Astrocyte (in vitro differentiated cells and primary cell): ENCODE measurements around the gene TEPSIN. TPM values are rescaled to one million over a fixed set of nuclear protein-coding genes. Genes with fewer than 3 reads are reported as not detected.

Source experiments
- DNase-seq: peaks from one replicate; pipeline ENCODE4 v3.0.0-alpha.2; 2010; ENCODE audit warnings: low read depth
- FAIRE-seq: peaks from 2 replicates; lab custom pipeline; 2011; peaks lifted over from hg19 to GRCh38; lab: Jason Lieb, UNC
- H2AFZ ChIP-seq: 2 replicates; pipeline ENCODE4 v1.6.0; 2012; ENCODE audit warnings: low read depth, low read length, inconsistent platforms
- H3K27ac ChIP-seq: 2 replicates; pipeline ENCODE4 v1.5.1; 2011; ENCODE audit warnings: low read depth, low read length, inconsistent platforms
- H3K27me3 ChIP-seq: 2 replicates; pipeline ENCODE4 v1.6.0; 2011; ENCODE audit warnings: low read length, inconsistent platforms; ENCODE audit not compliant: insufficient read depth
- H3K36me3 ChIP-seq: 2 replicates; pipeline ENCODE4 v1.5.1; 2011; ENCODE audit warnings: low read length, inconsistent platforms; ENCODE audit not compliant: insufficient read depth
- H3K4me1 ChIP-seq: 2 replicates; pipeline ENCODE4 v1.5.1; 2011; ENCODE audit warnings: low read length, inconsistent platforms; ENCODE audit not compliant: insufficient read depth
- H3K4me2 ChIP-seq: 2 replicates; pipeline ENCODE4 v1.6.0; 2012; ENCODE audit warnings: low read length, inconsistent platforms
- H3K4me3 ChIP-seq: 2 replicates; pipeline ENCODE4 v1.5.1; 2011; ENCODE audit warnings: low read depth, mild to moderate bottlenecking, low read length, inconsistent platforms; ENCODE audit not compliant: insufficient read depth
- H3K79me2 ChIP-seq: 2 replicates; pipeline ENCODE4 v1.6.0; 2012; ENCODE audit warnings: mild to moderate bottlenecking, low read length, inconsistent platforms; ENCODE audit not compliant: insufficient read depth
- H3K9ac ChIP-seq: 2 replicates; pipeline ENCODE4 v1.6.0; 2012; ENCODE audit warnings: mild to moderate bottlenecking, low read length, inconsistent platforms
- H3K9me3 ChIP-seq: 2 replicates; pipeline ENCODE4 v1.5.1; 2012; ENCODE audit warnings: low read depth, mild to moderate bottlenecking, low read length, inconsistent platforms; ENCODE audit not compliant: insufficient read depth
- H4K20me1 ChIP-seq: 2 replicates; pipeline ENCODE4 v1.6.0; 2012; ENCODE audit warnings: low read length, inconsistent platforms; ENCODE audit not compliant: insufficient read depth
- H3K27ac Mint-ChIP-seq: one replicate; pipeline ENCODE4 v1.8.0; 2021; ENCODE audit warnings: mild to moderate bottlenecking, mixed read lengths; ENCODE audit not compliant: unreplicated experiment
- H3K27me3 Mint-ChIP-seq: one replicate; pipeline ENCODE4 v1.8.0; 2021; ENCODE audit warnings: low read depth, mixed read lengths; ENCODE audit not compliant: unreplicated experiment
- H3K36me3 Mint-ChIP-seq: one replicate; pipeline ENCODE4 v1.8.0; 2021; ENCODE audit warnings: low read depth, mixed read lengths; ENCODE audit not compliant: unreplicated experiment
- H3K4me1 Mint-ChIP-seq: one replicate; pipeline ENCODE4 v1.8.0; 2021; ENCODE audit warnings: low read depth, mixed read lengths; ENCODE audit not compliant: unreplicated experiment
- H3K4me3 Mint-ChIP-seq: one replicate; pipeline ENCODE4 v1.8.0; 2021; ENCODE audit warnings: mild to moderate bottlenecking, moderate library complexity, mixed read lengths; ENCODE audit not compliant: unreplicated experiment
- H3K9me3 Mint-ChIP-seq: one replicate; pipeline ENCODE4 v1.8.0; 2021; ENCODE audit warnings: mild to moderate bottlenecking, mixed read lengths; ENCODE audit not compliant: unreplicated experiment
- CTCF ChIP-seq: IDR thresholded peaks from 2 replicates; pipeline ENCODE4 v1.5.1; 2011; ENCODE audit warnings: low read depth, mild to moderate bottlenecking, inconsistent platforms, low read length, moderate library complexity; ENCODE audit not compliant: insufficient read depth
- EZH2 ChIP-seq: IDR thresholded peaks from 2 replicates; pipeline ENCODE4 v1.6.1; 2012; ENCODE audit warnings: mild to moderate bottlenecking, low read length, inconsistent platforms; ENCODE audit not compliant: insufficient read depth
- total RNA-seq: library from RNA; stranded (reverse); gene quantifications from 2 replicates; pipeline ENCODE4 v1.2.1, GENCODE V29; 2021

Gene TEPSIN
- total RNA-seq, 1 donor from 2014 or later: 26.4 TPM

- Histone ChIP-seq H3K4me1 (no peaks in the 10 kb centered on the region), H3K4me2 (no peak overlapping the region), H3K4me3 (no peak overlapping the region), H3K36me3 (peaks cover 10% of the 10 kb centered on the region), H3K27ac (no peak overlapping the region), H3K79me2 (no peaks in the 10 kb centered on the region), H3K27me3 (no peaks in the 10 kb centered on the region), H3K9me3 (no peaks in the 10 kb centered on the region), H4K20me1 (peaks cover 20% of the 10 kb centered on the region), H2AFZ (no peak overlapping the region), H3K9ac (no peak overlapping the region)
- Mint-ChIP-seq H3K4me3 (no peak overlapping the region), H3K4me1 (no peaks in the 10 kb centered on the region), H3K27ac (peak overlapping the region; percentile 20), H3K36me3 (peaks cover 40% of the 10 kb centered on the region), H3K27me3 (no peaks in the 10 kb centered on the region), H3K9me3 (no peaks in the 10 kb centered on the region)
- no peak for DNase-seq
- TF ChIP-seq EZH2 (no peak), CTCF (no peak)
- FAIRE-seq: no peak
These were observed 33.8 kb upstream of the TEPSIN start for GRCh38 chr17:81272616-81273015.

GRCh38 chr17:81271226-81271625 is 32.4 kb upstream of the TEPSIN start:
- Mint-ChIP-seq H3K9me3 (no peaks in the 10 kb centered on the region), H3K27ac (no peak overlapping the region), H3K27me3 (no peaks in the 10 kb centered on the region), H3K4me3 (no peak overlapping the region), H3K4me1 (no peaks in the 10 kb centered on the region), H3K36me3 (peaks cover 39% of the 10 kb centered on the region)
- no peak overlapping the region for H3K4me2 ChIP-seq
- no peak overlapping the region for H3K27ac ChIP-seq
- DNase-seq (no peak), FAIRE-seq (no peak)
- H3K27me3 ChIP-seq: no peaks in the 10 kb centered on the region
- peaks cover 10% of the 10 kb centered on the region for H3K36me3 ChIP-seq
- H3K9me3 ChIP-seq: no peaks in the 10 kb centered on the region
- H3K4me3 ChIP-seq: no peak overlapping the region
- no peak overlapping the region for H2AFZ ChIP-seq
- no peak overlapping the region for H3K9ac ChIP-seq
- no peaks in the 10 kb centered on the region for H3K4me1 ChIP-seq
- H3K79me2 ChIP-seq: no peaks in the 10 kb centered on the region
- TF ChIP-seq EZH2 (no peak), CTCF (no peak)
- peaks cover 13% of the 10 kb centered on the region for H4K20me1 ChIP-seq

GRCh38 chr17:81270279-81270678 is 31.4 kb upstream of the TEPSIN start:
- H4K20me1 ChIP-seq: peaks cover 9% of the 10 kb centered on the region
- FAIRE-seq: no peak

More at GRCh38 chr17:81270279-81270678, 31.4 kb upstream of the TEPSIN start:
- Histone ChIP-seq H3K36me3 (peaks cover 15% of the 10 kb centered on the region), H3K4me1 (no peaks in the 10 kb centered on the region), H3K9ac (no peak overlapping the region), H3K27me3 (no peaks in the 10 kb centered on the region), H3K4me3 (no peak overlapping the region), H3K79me2 (no peaks in the 10 kb centered on the region), H3K9me3 (no peaks in the 10 kb centered on the region), H3K27ac (no peak overlapping the region), H2AFZ (no peak overlapping the region), H3K4me2 (no peak overlapping the region)
- no peaks in the 10 kb centered on the region for H3K4me1 Mint-ChIP-seq
- H3K36me3 Mint-ChIP-seq: peaks cover 41% of the 10 kb centered on the region
- no peaks in the 10 kb centered on the region for H3K9me3 Mint-ChIP-seq
- DNase-seq: no peak
- no peaks in the 10 kb centered on the region for H3K27me3 Mint-ChIP-seq
- H3K4me3 Mint-ChIP-seq: no peak overlapping the region
- TF ChIP-seq EZH2: no peak
- no peak for TF ChIP-seq CTCF
- no peak overlapping the region for H3K27ac Mint-ChIP-seq
